GM06990 (cell line): ENCODE results near the gene FUNDC2.

ENCODE experiments used
- DNase-seq: peaks from one replicate; pipeline ENCODE4 v3.0.0-alpha.2; 2011; ENCODE audit not compliant: insufficient read length; ENCODE audit errors: extremely low read depth
- H3K27me3 ChIP-seq: replicated peaks from 2 replicates; pipeline ENCODE4 v1.6.0; 2011; ENCODE audit warnings: low read length; ENCODE audit not compliant: control insufficient read depth, insufficient read depth
- H3K36me3 ChIP-seq: 2 replicates; pipeline ENCODE4 v1.5.1; 2011; ENCODE audit warnings: low read length; ENCODE audit not compliant: control insufficient read depth, insufficient read depth
- H3K4me3 ChIP-seq: replicated peaks from 2 replicates; pipeline ENCODE4 v1.5.1; 2011; ENCODE audit warnings: low read depth, mild to moderate bottlenecking, control low read depth, low read length
- CTCF ChIP-seq: IDR thresholded peaks from 2 replicates; pipeline ENCODE4 v1.5.1; 2011; ENCODE audit warnings: low read length, control low read depth, mild to moderate bottlenecking, inconsistent platforms; ENCODE audit not compliant: insufficient read depth, poor library complexity, severe bottlenecking

The FUNDC2 gene

DNA sequence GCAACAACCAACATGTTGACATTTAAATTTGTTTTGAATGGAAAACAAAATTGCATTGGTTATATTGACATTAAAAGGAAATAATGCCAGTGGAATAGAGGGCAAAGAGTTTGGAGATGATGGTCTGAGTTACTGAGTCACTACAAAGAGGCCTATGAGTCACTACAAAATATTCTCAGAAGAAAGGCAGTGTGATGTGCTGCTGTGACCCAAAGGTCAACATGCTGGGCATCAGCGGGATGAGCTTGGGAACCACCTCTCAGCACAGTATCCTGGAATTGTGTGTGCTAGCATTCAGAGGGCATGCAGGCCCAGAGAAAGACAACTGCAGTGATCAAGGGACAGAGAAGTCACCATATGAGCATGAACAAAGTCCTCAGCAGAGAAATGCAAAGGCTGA lies 41.5 kb downstream of the FUNDC2 start:
- DNase-seq, result no peak
- Histone ChIP-seq H3K4me3 (no peak overlapping the region), H3K36me3 (no peaks in the 10 kb centered on the region; the same call in 1 of the 2 replicates), H3K27me3 (no peaks in the 10 kb centered on the region)
- no peak for TF ChIP-seq CTCF

DNA sequence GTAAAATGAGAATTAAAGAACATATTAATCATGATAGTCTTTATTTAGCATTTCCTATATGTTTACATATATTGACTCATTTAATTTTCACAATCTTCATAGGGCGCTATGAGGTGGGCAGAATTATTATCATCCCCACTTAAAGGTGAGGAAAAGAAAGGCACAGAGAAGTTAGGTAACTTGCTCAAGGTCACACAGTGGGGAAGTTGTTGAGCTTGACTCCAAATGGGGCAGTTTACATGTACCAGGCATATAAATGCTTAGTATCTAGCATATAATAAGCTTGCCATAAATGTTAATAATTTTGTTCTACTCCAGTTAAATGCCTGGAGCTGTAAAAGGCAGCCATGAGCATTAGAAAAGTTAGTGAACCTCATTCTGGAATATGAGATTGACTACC lies 42.8 kb downstream of the FUNDC2 start:
- no peaks in the 10 kb centered on the region; the same call in 1 of the 2 replicates for H3K36me3 ChIP-seq
- no peak for TF ChIP-seq CTCF
- DNase-seq, result no peak
- no peaks in the 10 kb centered on the region for H3K27me3 ChIP-seq
- peak overlapping the region; percentile 69 for H3K4me3 ChIP-seq

DNA sequence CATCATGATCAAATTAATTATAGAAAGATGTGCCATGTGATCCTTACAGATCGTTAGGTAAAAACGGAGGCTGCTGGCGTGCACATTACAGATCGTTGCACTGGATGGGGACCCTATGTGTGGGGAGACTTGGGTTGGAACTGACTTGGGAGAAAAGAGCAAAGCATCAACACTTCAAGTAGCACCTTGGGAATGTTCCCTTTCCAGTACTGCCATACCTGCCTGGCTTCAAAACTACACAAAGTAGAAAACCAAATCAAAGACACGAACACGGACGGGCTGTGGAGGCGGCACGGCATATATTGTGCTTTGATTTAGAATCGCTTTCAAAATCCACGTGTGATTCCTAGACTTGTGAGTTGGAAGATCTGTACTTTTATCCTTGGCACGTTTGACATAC lies 43.4 kb downstream of the FUNDC2 start:
- DNase-seq, result no peak
- Histone ChIP-seq H3K4me3 (peak overlapping the region; percentile 69), H3K27me3 (no peaks in the 10 kb centered on the region), H3K36me3 (no peaks in the 10 kb centered on the region; the same call in 1 of the 2 replicates)
- TF ChIP-seq CTCF, result no peak

DNA sequence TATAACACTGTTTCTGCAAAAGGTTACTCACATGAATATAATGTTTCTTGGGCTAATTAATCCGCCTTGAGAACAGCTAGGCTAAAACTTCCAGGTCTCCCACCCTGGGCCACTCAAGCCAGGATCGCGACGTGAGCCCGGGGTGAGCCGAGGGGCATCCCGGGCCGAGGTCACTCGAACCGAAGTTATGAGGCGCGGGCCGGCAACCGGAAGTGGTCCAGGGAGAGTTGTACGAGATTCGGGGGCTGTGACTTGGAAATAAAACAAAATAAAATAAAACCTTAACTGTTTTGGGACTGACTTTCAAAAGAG lies 44.0 kb downstream of the FUNDC2 start:
- DNase-seq, result no peak
- Histone ChIP-seq H3K27me3 (no peaks in the 10 kb centered on the region), H3K4me3 (peak overlapping the region; percentile 69)

GRCh38 chrX:155070975-155071693 lies 44.5 kb downstream of the FUNDC2 start, which contains the start of the genes BRCC3, CMC4 and MTCP1:
TSS of gene BRCC3 (plus strand) at chrX:155071508. CDS start at chrX:155071528, 20 bp downstream.
TSS of gene CMC4 (minus strand) at chrX:155071136. CDS start at chrX:155064023, 7,113 bp downstream.
TSS of gene MTCP1 (minus strand) at chrX:155071136. CDS start at chrX:155066010, 5,126 bp downstream.
- Histone ChIP-seq H3K4me3 (peak within 1 kb of the TSS; percentile 78), H3K36me3 (no peaks in the 10 kb centered on the region), H3K27me3 (no peaks in the 10 kb centered on the region)
- peak; percentile 89 for DNase-seq
- no peak for TF ChIP-seq CTCF

More for the DNA sequence above, 44.0 kb downstream of the FUNDC2 start:
- TF ChIP-seq CTCF, result no peak
- H3K36me3 ChIP-seq, result no peaks in the 10 kb centered on the region
